ES-I3 (cell line): ENCODE measurements around the gene CES3.

ENCODE experiments used
- H3K36me3 ChIP-seq: 2 replicates; pipeline ENCODE4 v1.6.1; 2013; ENCODE audit warnings: mild to moderate bottlenecking, low read length, control low read depth, moderate library complexity; ENCODE audit not compliant: insufficient read depth
- H3K4me1 ChIP-seq: 2 replicates; pipeline ENCODE4 v1.6.1; 2013; ENCODE audit warnings: mild to moderate bottlenecking, control low read depth, low read length; ENCODE audit not compliant: insufficient read depth
- H3K9ac ChIP-seq: 2 replicates; pipeline ENCODE4 v1.6.1; 2013; ENCODE audit warnings: low read depth, mild to moderate bottlenecking, low read length, moderate library complexity
- H3K9me3 ChIP-seq: 2 replicates; pipeline ENCODE4 v1.6.1; 2013; ENCODE audit warnings: mild to moderate bottlenecking, low read length, moderate library complexity; ENCODE audit not compliant: control insufficient read depth, insufficient read depth

CES3 gene

GRCh38 chr16:66961065-66961744 is at the start of gene CES3:
TSS of gene CES3 (plus strand) at chr16:66961266. CDS start at chr16:66961308, 42 bp downstream.
- Histone ChIP-seq H3K9ac (peak within 1 kb of the TSS; percentile 41), H3K36me3 (no peaks in the 10 kb centered on the region), H3K4me1 (no peaks in the 10 kb centered on the region), H3K9me3 (no peaks in the 10 kb centered on the region)

GRCh38 chr16:66911801-66912200 is 49.3 kb upstream of the CES3 start:
- H3K9ac ChIP-seq = no peak overlapping the region

GRCh38 chr16:66913081-66913480 is 48.0 kb upstream of the CES3 start:
- Histone ChIP-seq H3K9ac (no peak overlapping the region), H3K4me1 (no peaks in the 10 kb centered on the region), H3K9me3 (no peaks in the 10 kb centered on the region), H3K36me3 (no peaks in the 10 kb centered on the region)

More at GRCh38 chr16:66911801-66912200, 49.3 kb upstream of the CES3 start:
- Histone ChIP-seq H3K4me1 (no peaks in the 10 kb centered on the region), H3K9me3 (no peaks in the 10 kb centered on the region), H3K36me3 (no peaks in the 10 kb centered on the region)

GRCh38 chr16:66913711-66914110 is 47.4 kb upstream of the CES3 start:
- H3K36me3 ChIP-seq = no peaks in the 10 kb centered on the region
- H3K9me3 ChIP-seq = no peaks in the 10 kb centered on the region
- H3K4me1 ChIP-seq = no peaks in the 10 kb centered on the region

GRCh38 chr16:66914541-66914940 is 46.5 kb upstream of the CES3 start:
- Histone ChIP-seq H3K36me3 (no peaks in the 10 kb centered on the region), H3K9me3 (no peaks in the 10 kb centered on the region), H3K4me1 (no peaks in the 10 kb centered on the region), H3K9ac (no peak overlapping the region)

More at GRCh38 chr16:66913711-66914110, 47.4 kb upstream of the CES3 start:
- H3K9ac ChIP-seq = no peak overlapping the region

GRCh38 chr16:66915041-66915440 is 46.0 kb upstream of the CES3 start:
- Histone ChIP-seq H3K36me3 (no peaks in the 10 kb centered on the region), H3K9me3 (no peaks in the 10 kb centered on the region), H3K9ac (no peak overlapping the region), H3K4me1 (no peaks in the 10 kb centered on the region; the same call in 1 of the 2 replicates)

GRCh38 chr16:66916518-66916917 is 44.5 kb upstream of the CES3 start:
- Histone ChIP-seq H3K9me3 (no peaks in the 10 kb centered on the region), H3K36me3 (no peaks in the 10 kb centered on the region), H3K4me1 (peaks cover 4% of the 10 kb centered on the region; the same call in 1 of the 2 replicates), H3K9ac (no peak overlapping the region)

DNA sequence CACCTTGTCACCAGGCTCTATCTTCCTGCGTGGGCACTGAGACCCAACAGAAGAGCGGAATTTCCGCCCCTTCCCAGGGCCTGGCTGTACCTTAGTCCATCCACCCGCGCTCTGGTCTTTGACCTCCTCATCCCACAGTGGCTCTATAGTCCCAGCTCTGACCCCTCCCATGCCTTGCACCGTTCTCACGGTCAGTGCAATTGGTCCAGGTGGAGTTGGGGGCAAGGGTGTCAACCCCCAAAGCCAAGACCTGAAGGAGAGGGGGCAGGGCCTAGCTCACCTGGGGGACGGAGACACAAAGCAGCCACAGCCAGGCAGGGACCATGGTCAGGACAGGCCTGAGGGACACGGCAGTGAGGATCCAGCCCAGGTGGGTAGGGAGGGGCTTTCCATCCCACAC is 43.3 kb upstream of the CES3 start:
- Histone ChIP-seq H3K9ac (no peak overlapping the region), H3K9me3 (no peaks in the 10 kb centered on the region), H3K36me3 (no peaks in the 10 kb centered on the region), H3K4me1 (peaks cover 4% of the 10 kb centered on the region; the same call in 1 of the 2 replicates)

DNA sequence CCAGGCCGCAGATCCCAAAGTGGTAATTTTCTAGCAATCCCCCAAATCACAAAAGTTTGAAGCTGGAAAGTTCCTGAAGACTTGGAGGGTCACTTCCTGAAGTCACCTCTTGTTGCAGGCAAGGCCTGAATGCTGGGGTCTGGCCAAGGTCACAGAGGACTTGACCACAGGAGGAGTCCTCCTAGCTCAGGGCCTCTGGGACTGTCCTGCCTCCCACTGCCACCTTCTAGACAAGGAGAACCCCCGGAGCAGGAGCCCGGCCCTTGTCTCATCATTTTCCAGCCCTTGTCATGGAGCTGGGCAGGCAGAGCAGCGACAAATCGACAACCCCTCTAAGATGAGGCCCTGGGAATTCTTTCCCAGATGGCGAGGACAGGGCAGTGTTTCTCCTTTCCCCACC is 42.7 kb upstream of the CES3 start:
- H3K4me1 ChIP-seq = peaks cover 4% of the 10 kb centered on the region; the same call in 1 of the 2 replicates
- no peak overlapping the region for H3K9ac ChIP-seq
- H3K36me3 ChIP-seq = no peaks in the 10 kb centered on the region
- no peaks in the 10 kb centered on the region for H3K9me3 ChIP-seq

DNA sequence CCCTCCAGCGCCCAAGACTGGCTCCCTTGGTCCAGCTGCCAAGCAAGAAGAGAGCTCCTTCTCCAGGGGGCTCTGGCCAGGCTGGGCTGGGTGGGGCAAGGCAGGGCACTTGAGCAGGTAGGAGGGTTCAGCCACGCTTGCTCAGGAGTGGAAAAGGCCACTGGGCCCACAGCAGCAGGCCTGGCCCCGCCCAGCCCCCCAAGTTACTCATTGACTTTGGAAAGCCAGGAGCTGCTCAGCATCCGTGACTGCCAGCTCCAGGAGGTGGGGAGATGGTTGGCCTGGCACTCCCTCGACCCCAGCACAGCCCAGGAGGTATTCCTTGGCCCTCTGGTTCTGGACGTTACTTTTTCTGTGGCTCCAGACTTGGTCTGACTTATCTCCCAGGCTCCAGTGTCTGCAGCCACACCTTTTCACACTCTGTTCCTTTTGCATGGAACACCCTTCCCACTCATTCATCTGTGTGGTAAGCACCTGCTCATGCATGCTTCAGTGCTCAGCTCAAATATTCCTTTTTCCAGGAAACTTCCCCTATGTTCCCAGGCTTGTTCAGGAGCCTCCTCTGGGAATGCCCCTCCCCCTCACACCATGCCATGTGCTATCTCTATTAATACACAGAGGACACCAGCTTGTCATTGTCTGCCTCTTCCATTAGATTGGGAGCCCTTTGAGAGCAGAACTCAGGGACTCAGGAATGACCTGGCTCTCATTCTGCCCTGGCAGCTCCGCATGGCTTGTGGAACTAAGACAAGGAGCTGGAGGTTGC is 42.1 kb upstream of the CES3 start, which contains the start of gene CDH16:
CDH16 (minus strand) TSS at position 83 of the 766 bp plus-strand sequence. CDS start 820 bp downstream, outside the sequence.
- Histone ChIP-seq H3K4me1 (peaks cover 4% of the 10 kb centered on the region; the same call in 1 of the 2 replicates), H3K36me3 (no peaks in the 10 kb centered on the region), H3K9ac (no peak within 1 kb of the TSS), H3K9me3 (no peaks in the 10 kb centered on the region)

- Histone ChIP-seq H3K9me3 (no peaks in the 10 kb centered on the region), H3K9ac (no peak overlapping the region), H3K36me3 (no peaks in the 10 kb centered on the region), H3K4me1 (peaks cover 4% of the 10 kb centered on the region; the same call in 1 of the 2 replicates)
These were observed 41.3 kb upstream of the CES3 start for GRCh38 chr16:66919569-66920298.

DNA sequence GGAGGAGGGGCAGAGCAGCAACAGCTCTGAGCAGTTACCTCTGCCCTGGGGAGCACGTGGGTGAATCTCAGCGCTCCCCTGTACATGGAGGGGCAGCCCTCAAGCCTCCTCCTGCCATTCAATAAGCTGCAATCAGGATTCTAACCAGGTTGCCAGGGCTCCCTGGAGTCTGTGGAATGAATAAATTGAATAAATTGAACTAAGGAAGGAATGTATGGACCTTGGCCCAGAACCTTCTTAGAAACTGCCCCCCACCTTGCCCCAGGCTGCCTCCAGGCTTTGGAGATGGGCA is 40.8 kb upstream of the CES3 start:
- H3K9ac ChIP-seq = no peak overlapping the region
- H3K4me1 ChIP-seq = peaks cover 4% of the 10 kb centered on the region; the same call in 1 of the 2 replicates
- no peaks in the 10 kb centered on the region for H3K9me3 ChIP-seq
- no peaks in the 10 kb centered on the region for H3K36me3 ChIP-seq

- peaks cover 4% of the 10 kb centered on the region; the same call in 1 of the 2 replicates for H3K4me1 ChIP-seq
- H3K9ac ChIP-seq = no peak overlapping the region
- H3K36me3 ChIP-seq = no peaks in the 10 kb centered on the region
- no peaks in the 10 kb centered on the region for H3K9me3 ChIP-seq
These were observed 40.0 kb upstream of the CES3 start for GRCh38 chr16:66920924-66921680.
